ENCODE data around the gene PDE4D.

- no peak for TF ChIP-seq CTCF (IDR thresholded peaks at IDR 0.05; ENCODE audit: extremely low read depth in 1 of 2, insufficient read depth in 1 of 2, low read depth in 1 of 2, low read length in 2 of 2)
- no peak for TF ChIP-seq POLR2AphosphoS5 (IDR thresholded peaks at IDR 0.05; ENCODE audit: insufficient read depth, low read depth, low read length)
- TF ChIP-seq EZH2 (IDR thresholded peaks at IDR 0.05; ENCODE audit: borderline replicate concordance, low read depth, low read length, severe bottlenecking): no peak
- TF ChIP-seq FOS (IDR thresholded peaks at IDR 0.05; ENCODE audit: borderline replicate concordance, insufficient read depth, low read length): no peak
Observed at GRCh38 chr5:59199868-59200267, 693.7 kb downstream of the PDE4D start.

All from endothelial cell of umbilical vein (primary cell).